ENCODE measurements around the gene ASB6.

DNA sequence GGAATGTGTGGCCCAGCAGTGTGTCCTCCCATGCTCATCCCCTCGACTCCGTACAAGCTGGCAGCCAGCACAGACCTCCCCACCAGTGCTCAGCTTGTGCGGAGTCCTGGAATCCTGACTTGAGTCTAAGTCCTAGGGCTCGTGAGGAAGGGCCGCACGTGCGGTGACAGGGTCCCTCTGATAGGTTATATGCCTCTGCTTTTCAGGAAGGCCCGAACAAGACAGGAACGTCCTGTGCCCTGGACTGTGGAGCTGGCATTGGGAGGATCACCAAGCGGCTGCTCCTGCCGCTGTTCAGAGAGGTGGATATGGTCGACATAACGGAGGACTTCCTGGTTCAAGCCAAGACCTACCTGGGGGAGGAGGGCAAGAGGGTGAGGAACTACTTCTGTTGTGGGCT lies 8.1 kb downstream of the ASB6 start:
- TF ChIP-seq POLR2A (IDR thresholded peaks at IDR 0.05) (no peak), EP300 (IDR thresholded peaks at IDR 0.05) (no peak)
- TF ChIP-seq, protein P1, sequence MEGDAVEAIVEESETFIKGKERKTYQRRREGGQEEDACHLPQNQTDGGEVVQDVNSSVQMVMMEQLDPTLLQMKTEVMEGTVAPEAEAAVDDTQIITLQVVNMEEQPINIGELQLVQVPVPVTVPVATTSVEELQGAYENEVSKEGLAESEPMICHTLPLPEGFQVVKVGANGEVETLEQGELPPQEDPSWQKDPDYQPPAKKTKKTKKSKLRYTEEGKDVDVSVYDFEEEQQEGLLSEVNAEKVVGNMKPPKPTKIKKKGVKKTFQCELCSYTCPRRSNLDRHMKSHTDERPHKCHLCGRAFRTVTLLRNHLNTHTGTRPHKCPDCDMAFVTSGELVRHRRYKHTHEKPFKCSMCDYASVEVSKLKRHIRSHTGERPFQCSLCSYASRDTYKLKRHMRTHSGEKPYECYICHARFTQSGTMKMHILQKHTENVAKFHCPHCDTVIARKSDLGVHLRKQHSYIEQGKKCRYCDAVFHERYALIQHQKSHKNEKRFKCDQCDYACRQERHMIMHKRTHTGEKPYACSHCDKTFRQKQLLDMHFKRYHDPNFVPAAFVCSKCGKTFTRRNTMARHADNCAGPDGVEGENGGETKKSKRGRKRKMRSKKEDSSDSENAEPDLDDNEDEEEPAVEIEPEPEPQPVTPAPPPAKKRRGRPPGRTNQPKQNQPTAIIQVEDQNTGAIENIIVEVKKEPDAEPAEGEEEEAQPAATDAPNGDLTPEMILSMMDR (IDR thresholded peaks at IDR 0.05), result no peak
